CD4-positive, alpha-beta memory T cell (primary cell): ENCODE results near the gene TSSK1B. TPM values are rescaled to one million over a fixed set of nuclear protein-coding genes. Genes with fewer than 3 reads are reported as not detected.
"Not testable (repeated sequence)": the region's sequence is repeated elsewhere in the genome, so short reads cannot be mapped to it uniquely, and the experiment has no call there.

ENCODE experiments used
- CTCF ChIA-PET: fragments of 350-600 bp; sonication (Branson Sonifier 250); formaldehyde crosslinking; loops from one replicate; lab custom pipeline; 2021; ENCODE audit warnings: inconsistent platforms; ENCODE audit not compliant: partially characterized antibody; lab: Charles Lee
- POLR2A ChIA-PET: fragments of 350-600 bp; sonication (Branson Sonifier 250); formaldehyde crosslinking; loops from one replicate; lab custom pipeline; 2021; ENCODE audit not compliant: partially characterized antibody; lab: Charles Lee
- DNase-seq, 5 donors: peaks; one replicate each; pipeline versions ENCODE4 v3.0.0 to v3.0.0-alpha.2; 2020 to 2022; ENCODE audit warnings: mixed read lengths in 1 of 5
- H3K27ac ChIP-seq: one replicate; pipeline ENCODE4 v1.7.0; 2013; ENCODE audit warnings: low read depth, low read length
- H3K27me3 ChIP-seq: 2 replicates; pipeline ENCODE4 v1.7.0; 2013; ENCODE audit warnings: mild to moderate bottlenecking, low read length, moderate library complexity; ENCODE audit not compliant: insufficient read depth
- H3K36me3 ChIP-seq: 2 replicates; pipeline ENCODE4 v1.7.0; 2013; ENCODE audit warnings: mild to moderate bottlenecking, low read length, moderate library complexity; ENCODE audit not compliant: insufficient read depth
- H3K4me1 ChIP-seq: 2 replicates; pipeline ENCODE4 v1.7.0; 2013; ENCODE audit warnings: mild to moderate bottlenecking, low read length, moderate library complexity; ENCODE audit not compliant: insufficient read depth
- H3K4me3 ChIP-seq, 2 donors: one replicate each; pipeline ENCODE4 v1.7.0; 2013; ENCODE audit warnings: low read length in 2 of 2, mild to moderate bottlenecking in 1 of 2
- H3K9me3 ChIP-seq, 2 donors: one replicate each; pipeline ENCODE4 v1.7.0; 2013; ENCODE audit warnings: low read length in 2 of 2, control low read depth in 1 of 2; ENCODE audit not compliant: control insufficient read depth in 1 of 2
- H3K27ac Mint-ChIP-seq, 7 donors: one replicate each; pipeline ENCODE4 v1.8.0; 2020 to 2021; ENCODE audit warnings: mixed read lengths in 7 of 7, mild to moderate bottlenecking in 6 of 7, inconsistent platforms in 3 of 7, moderate library complexity in 3 of 7
- H3K27me3 Mint-ChIP-seq, 2 donors: one replicate each; pipeline ENCODE4 v1.8.0; 2020 to 2021; ENCODE audit warnings: mixed read lengths in 2 of 2
- H3K36me3 Mint-ChIP-seq, 2 donors: one replicate each; pipeline ENCODE4 v1.8.0; 2020 to 2021; ENCODE audit warnings: mixed read lengths in 2 of 2, inconsistent platforms in 1 of 2, mild to moderate bottlenecking in 1 of 2
- H3K4me1 Mint-ChIP-seq, 4 donors: one replicate each; pipeline ENCODE4 v1.8.0; 2020 to 2021; ENCODE audit warnings: mixed read lengths in 4 of 4, mild to moderate bottlenecking in 1 of 4
- H3K4me3 Mint-ChIP-seq, 8 donors: one replicate each; pipeline ENCODE4 v1.8.0; 2020 to 2021; ENCODE audit warnings: mixed read lengths in 8 of 8, mild to moderate bottlenecking in 7 of 8, moderate library complexity in 6 of 8, inconsistent platforms in 3 of 8
- H3K9me3 Mint-ChIP-seq, 8 donors: one replicate each; pipeline ENCODE4 v1.8.0; 2020 to 2021; ENCODE audit warnings: mixed read lengths in 8 of 8, mild to moderate bottlenecking in 5 of 8, inconsistent platforms in 3 of 8, moderate library complexity in 1 of 8
- intact Hi-C: fragments of 100-400 bp; cut with micrococcal nuclease; formaldehyde crosslinking; loops from one replicate; pipeline ENCODE4 v1.15.1; 2023
- polyA plus RNA-seq, 2 donors: library from polyadenylated mRNA; unstranded; fragments of 300-500 nt; fragmentation: Illumina TruSeq; gene quantifications; one replicate each; pipeline ENCODE4 v1.2.3, GENCODE V29; 2021
- total RNA-seq, 2 experiments: library from RNA; stranded (reverse); gene quantifications; one replicate each; pipeline ENCODE4 v1.2.3, GENCODE V29; 2021

Gene TSSK1B
- not detected for total RNA-seq
- not detected for polyA plus RNA-seq

- ChIA-PET CTCF (no interaction called here), POLR2A (no interaction called here)
- no peaks in the 10 kb centered on the region for H3K9me3 ChIP-seq
- no peaks in the 10 kb centered on the region for H3K4me1 ChIP-seq
- intact Hi-C loops, result no loop called here
- no peak within 1 kb of the TSS for H3K4me3 ChIP-seq
- Mint-ChIP-seq H3K4me1 (no peaks in the 10 kb centered on the region), H3K9me3 (no peaks in the 10 kb centered on the region), H3K27ac (no peak within 1 kb of the TSS), H3K4me3 (no peak within 1 kb of the TSS), H3K36me3 (no peaks in the 10 kb centered on the region), H3K27me3 (no peaks in the 10 kb centered on the region)
- H3K36me3 ChIP-seq, result no peaks in the 10 kb centered on the region
- no peak for DNase-seq
- H3K27ac ChIP-seq, result no peak within 1 kb of the TSS
- H3K27me3 ChIP-seq, result no peaks in the 10 kb centered on the region
Measured at GRCh38 chr5:113434889-113435288, at the start of gene TSSK1B. Gene TSSK1B, minus strand, starts transcription at chr5:113434989. Its CDS starts 150 bp downstream, at chr5:113434839.

GRCh38 chr5:113480243-113480642 is 45.5 kb upstream of the TSSK1B start:
- Mint-ChIP-seq H3K4me1 (no peaks in the 10 kb centered on the region), H3K4me3 (no peak overlapping the region), H3K36me3 (no peaks in the 10 kb centered on the region), H3K27ac (no peak overlapping the region), H3K9me3 (no peaks in the 10 kb centered on the region), H3K27me3 (peaks cover 13 to 18% of the 10 kb centered on the region in 2 donors)
- DNase-seq, result no peak
- Histone ChIP-seq H3K4me1 (no peaks in the 10 kb centered on the region), H3K4me3 (no peak overlapping the region), H3K27ac (no peak overlapping the region), H3K27me3 (peaks cover 4% of the 10 kb centered on the region), H3K9me3 (no peaks in the 10 kb centered on the region), H3K36me3 (no peaks in the 10 kb centered on the region)
- intact Hi-C loops, result no loop called here
- POLR2A ChIA-PET, result no interaction called here
- CTCF ChIA-PET, result no interaction called here

- H3K27ac Mint-ChIP-seq, result no peak overlapping the region
- no peaks in the 10 kb centered on the region for H3K4me1 Mint-ChIP-seq
- DNase-seq, result no peak
- Histone ChIP-seq H3K4me1 (no peaks in the 10 kb centered on the region), H3K4me3 (no peak overlapping the region), H3K9me3 (no peaks in the 10 kb centered on the region), H3K36me3 (no peaks in the 10 kb centered on the region), H3K27me3 (no peaks in the 10 kb centered on the region), H3K27ac (no peak overlapping the region)
- intact Hi-C loops, result no loop called here
- H3K27me3 Mint-ChIP-seq, result peaks cover 11 to 20% of the 10 kb centered on the region in 2 donors
- CTCF ChIA-PET, result no interaction called here
- no peak overlapping the region for H3K4me3 Mint-ChIP-seq
- POLR2A ChIA-PET, result no interaction called here
- H3K36me3 Mint-ChIP-seq, result no peaks in the 10 kb centered on the region
- no peaks in the 10 kb centered on the region for H3K9me3 Mint-ChIP-seq
Measured at GRCh38 chr5:113478691-113479090, 43.9 kb upstream of the TSSK1B start.

GRCh38 chr5:113474100-113474728 is 39.4 kb upstream of the TSSK1B start:
- no peaks in the 10 kb centered on the region for H3K27me3 ChIP-seq
- no peaks in the 10 kb centered on the region for H3K9me3 ChIP-seq
- CTCF ChIA-PET, result no interaction called here
- H3K4me3 Mint-ChIP-seq, result no peak overlapping the region
- no peak overlapping the region for H3K27ac Mint-ChIP-seq
- H3K9me3 Mint-ChIP-seq, result peaks cover 0 to 5% (median 0%) of the 10 kb centered on the region in 8 donors
- no peaks in the 10 kb centered on the region for H3K36me3 Mint-ChIP-seq
- H3K4me1 ChIP-seq, result no peaks in the 10 kb centered on the region
- H3K27ac ChIP-seq, result no peak overlapping the region
- peaks cover 13 to 16% of the 10 kb centered on the region in 2 donors for H3K27me3 Mint-ChIP-seq
- intact Hi-C loops, result no loop called here
- POLR2A ChIA-PET, result no interaction called here
- DNase-seq, result no peak
- H3K4me3 ChIP-seq, result no peak overlapping the region
- no peaks in the 10 kb centered on the region for H3K36me3 ChIP-seq
- no peaks in the 10 kb centered on the region for H3K4me1 Mint-ChIP-seq

GRCh38 chr5:113463032-113463431 is 28.2 kb upstream of the TSSK1B start:
- no peak for DNase-seq
- Mint-ChIP-seq H3K27ac (no peak overlapping the region), H3K27me3 (no peaks in the 10 kb centered on the region), H3K4me3 (no peak overlapping the region), H3K36me3 (no peaks in the 10 kb centered on the region), H3K9me3 (no peaks in the 10 kb centered on the region), H3K4me1 (no peaks in the 10 kb centered on the region)
- H3K4me1 ChIP-seq, result no peaks in the 10 kb centered on the region
- intact Hi-C loops, result no loop called here
- no peak overlapping the region for H3K27ac ChIP-seq
- H3K36me3 ChIP-seq, result no peaks in the 10 kb centered on the region
- H3K27me3 ChIP-seq, result no peaks in the 10 kb centered on the region
- POLR2A ChIA-PET, result no interaction called here
- CTCF ChIA-PET, result no interaction called here
- no peaks in the 10 kb centered on the region for H3K9me3 ChIP-seq
- H3K4me3 ChIP-seq, result no peak overlapping the region

GRCh38 chr5:113457106-113457505 is 22.3 kb upstream of the TSSK1B start:
- not testable (repeated sequence) for H3K4me3 Mint-ChIP-seq

GRCh38 chr5:113452941-113453340 is 18.2 kb upstream of the TSSK1B start:
- intact Hi-C loops, result no loop called here
- peaks cover 0 to 2% (median 0%) of the 10 kb centered on the region in 8 donors for H3K9me3 Mint-ChIP-seq
- H3K27ac Mint-ChIP-seq, result no peak overlapping the region
- Histone ChIP-seq H3K27ac (no peak overlapping the region), H3K27me3 (no peaks in the 10 kb centered on the region), H3K4me3 (no peak overlapping the region), H3K4me1 (peaks cover 4% of the 10 kb centered on the region), H3K36me3 (no peaks in the 10 kb centered on the region), H3K9me3 (no peaks in the 10 kb centered on the region)
- peaks cover 3% of the 10 kb centered on the region in 2 donors for H3K27me3 Mint-ChIP-seq
- DNase-seq, result no peak
- no peak overlapping the region for H3K4me3 Mint-ChIP-seq
- peaks cover 8 to 13% (median 11%) of the 10 kb centered on the region in 4 donors for H3K4me1 Mint-ChIP-seq
- ChIA-PET CTCF (no interaction called here), POLR2A (no interaction called here)
- no peaks in the 10 kb centered on the region for H3K36me3 Mint-ChIP-seq

More at GRCh38 chr5:113457106-113457505, 22.3 kb upstream of the TSSK1B start:
- H3K27me3 Mint-ChIP-seq, H3K4me3 ChIP-seq, H3K36me3 ChIP-seq, intact Hi-C loops, POLR2A ChIA-PET, H3K27ac Mint-ChIP-seq, CTCF ChIA-PET, H3K4me1 Mint-ChIP-seq, H3K9me3 ChIP-seq, H3K4me1 ChIP-seq, H3K36me3 Mint-ChIP-seq, H3K27me3 ChIP-seq, H3K27ac ChIP-seq, DNase-seq, H3K9me3 Mint-ChIP-seq: not testable (repeated sequence)
